ENCODE data around the gene ADAM30.

GRCh38 chr1:119941392-119941791, 45.1 kb upstream of the ADAM30 start:
- no peak for TF ChIP-seq CTCF (IDR thresholded peaks at IDR 0.05 in 4 of 5, conservative IDR thresholded peaks at IDR 0.05 in 1 of 5)
- no peak for TF ChIP-seq POLR2A (IDR thresholded peaks at IDR 0.05)
